Activated T-cell treated with anti-CD3 and anti-CD28 coated beads for 24 hours (primary cell): ENCODE measurements around the gene BACE2.
"Not testable (repeated sequence)": the region's sequence is repeated elsewhere in the genome, so short reads cannot be mapped to it uniquely, and the experiment has no call there.

Source experiments
- DNase-seq: peaks from one replicate; pipeline ENCODE4 v3.0.0-alpha.2; 2020; ENCODE audit warnings: low read depth

Gene BACE2

GRCh38 chr21:41277846-41278245 is 109.9 kb downstream of the BACE2 start:
- no peak for DNase-seq

- no peak for DNase-seq
Observed at GRCh38 chr21:41280115-41280919, 112.4 kb downstream of the BACE2 start.

GRCh38 chr21:41282412-41282811 is 114.5 kb downstream of the BACE2 start:
- DNase-seq: no peak

DNA sequence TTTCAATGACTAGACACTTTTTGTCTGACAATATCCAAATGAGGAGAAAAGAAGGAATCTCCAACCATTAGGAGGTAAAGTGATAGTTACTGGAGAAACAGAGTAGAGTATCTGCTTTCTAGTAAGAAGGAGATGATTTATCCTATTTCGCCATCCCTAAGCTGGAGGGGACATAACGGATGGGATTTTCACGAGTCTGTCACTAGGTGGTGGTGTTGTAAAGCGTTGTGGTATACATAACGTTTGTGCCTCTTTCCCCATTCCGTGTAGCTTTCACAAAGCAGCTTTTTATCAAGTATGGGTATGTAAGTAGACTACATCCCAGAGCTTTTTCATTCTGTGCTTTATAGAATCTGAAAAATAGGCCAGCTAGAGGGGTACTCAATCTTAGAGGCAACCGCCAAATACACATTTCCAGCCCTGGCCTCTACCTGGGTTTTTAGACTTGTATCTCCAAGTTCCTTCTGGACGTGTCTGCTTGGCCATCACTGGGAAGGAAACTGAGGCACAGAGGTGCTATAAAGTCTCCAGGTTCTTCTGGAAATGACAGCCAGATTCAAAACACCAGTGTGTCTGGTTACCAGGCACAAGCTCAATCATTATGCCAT is 115.4 kb downstream of the BACE2 start:
- DNase-seq: peak; percentile 39

DNA sequence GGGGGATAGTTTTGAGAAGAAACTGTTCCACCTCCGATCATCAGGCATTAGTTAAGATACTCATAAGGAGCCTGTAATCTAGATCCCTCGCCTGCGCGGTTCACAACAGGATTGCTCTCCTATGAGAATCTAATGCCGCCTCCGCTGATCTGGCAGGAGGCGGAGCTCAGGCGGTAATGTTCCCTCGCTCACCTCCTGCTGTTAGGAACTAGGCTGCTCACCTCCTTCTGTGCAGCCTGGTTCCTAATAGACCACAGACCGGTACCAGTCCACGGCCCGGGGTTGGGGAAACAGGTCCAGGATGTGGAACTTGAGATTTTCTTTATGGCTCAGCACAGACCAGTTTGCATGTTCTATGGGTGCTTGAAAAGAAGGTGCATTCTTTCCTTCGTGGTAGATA is 121.5 kb downstream of the BACE2 start:
- DNase-seq: no peak

DNA sequence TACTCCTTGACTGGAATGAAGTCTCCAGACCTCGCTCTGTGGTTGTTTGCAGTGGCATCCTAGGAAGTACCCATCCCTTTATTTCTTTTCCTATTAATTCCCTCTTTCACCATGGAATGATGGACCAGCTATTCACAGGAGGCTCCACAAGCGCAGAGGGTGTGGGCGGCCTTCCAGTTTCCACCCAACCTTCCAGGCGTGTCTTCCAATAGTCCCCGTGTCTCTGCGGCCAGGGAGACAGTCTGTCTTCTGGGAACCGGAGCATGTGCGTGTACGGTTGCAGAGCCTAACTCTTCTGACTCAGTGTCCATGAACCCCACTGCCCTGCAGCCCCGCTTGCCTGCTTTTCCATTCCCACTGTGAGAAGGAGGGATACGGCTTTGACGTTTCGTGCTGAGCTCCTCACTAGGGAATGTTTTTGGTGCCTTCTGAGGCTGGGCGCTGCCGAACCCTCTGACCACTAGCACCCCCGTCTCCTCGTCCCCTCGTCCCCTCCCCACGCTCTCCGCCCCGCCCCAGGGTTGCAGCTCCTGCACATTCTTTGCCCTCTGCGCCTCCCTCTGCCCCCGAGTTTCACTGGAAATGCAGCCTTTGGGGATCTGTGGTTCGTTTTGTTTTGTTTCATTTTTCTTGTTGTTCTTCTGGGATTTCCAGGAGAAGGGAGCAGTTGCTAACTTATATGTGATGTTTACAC is 122.3 kb downstream of the BACE2 start:
- no peak for DNase-seq

GRCh38 chr21:41294548-41295231 is 126.7 kb downstream of the BACE2 start:
- DNase-seq: no peak

DNA sequence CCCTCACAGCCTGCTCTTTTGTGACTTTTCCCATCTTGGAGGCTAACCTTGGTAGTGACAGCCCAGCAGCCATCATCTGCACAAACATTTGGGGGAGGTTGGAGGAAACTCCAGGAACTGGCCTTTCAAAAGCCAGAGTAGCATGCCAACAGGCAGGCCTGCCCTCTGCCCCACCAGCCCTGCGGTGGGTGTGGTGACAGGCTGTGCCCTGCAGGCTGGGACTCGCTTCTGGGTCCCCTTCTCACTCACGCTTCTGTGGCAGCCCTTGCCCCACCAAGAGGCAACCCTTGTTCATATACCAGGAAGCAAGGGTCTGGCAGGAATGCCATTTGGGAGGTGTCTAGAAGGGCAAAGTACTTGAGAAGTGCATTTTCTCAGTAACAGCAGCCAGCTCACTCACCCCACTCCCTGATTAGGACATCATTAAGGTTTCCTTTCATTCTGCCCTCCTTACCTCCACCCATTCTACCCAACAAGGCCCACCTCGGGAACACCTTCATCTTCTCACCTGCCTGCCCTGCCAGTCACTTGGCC is 127.8 kb downstream of the BACE2 start:
- no peak for DNase-seq

DNA sequence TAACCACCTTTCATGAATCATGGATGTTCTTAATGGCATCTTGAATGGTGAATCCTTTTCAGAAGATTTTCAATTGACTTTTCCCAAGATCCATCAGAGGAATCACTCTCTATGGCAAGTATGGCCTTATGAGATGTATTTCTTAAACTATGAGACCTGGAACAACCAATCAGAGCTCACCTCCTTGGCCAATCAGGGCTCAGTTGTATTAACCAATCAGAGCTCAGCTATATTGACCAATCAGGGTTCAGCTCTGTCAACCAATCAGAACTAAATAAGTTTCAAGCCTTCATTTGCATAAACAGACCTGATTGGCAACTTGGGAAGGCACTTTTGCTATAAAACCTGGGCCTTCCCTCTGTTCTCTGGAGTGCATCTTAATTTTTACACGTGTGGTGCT is 135.0 kb downstream of the BACE2 start:
- DNase-seq: no peak

GRCh38 chr21:41304068-41304720 is 136.2 kb downstream of the BACE2 start:
- no peak for DNase-seq

- DNase-seq: no peak
Observed at GRCh38 chr21:41307219-41307618, 139.3 kb downstream of the BACE2 start.

GRCh38 chr21:41313285-41314164 is 145.6 kb downstream of the BACE2 start:
- not testable (repeated sequence) for DNase-seq

GRCh38 chr21:41315726-41316125 is 147.8 kb downstream of the BACE2 start:
- DNase-seq: no peak

DNA sequence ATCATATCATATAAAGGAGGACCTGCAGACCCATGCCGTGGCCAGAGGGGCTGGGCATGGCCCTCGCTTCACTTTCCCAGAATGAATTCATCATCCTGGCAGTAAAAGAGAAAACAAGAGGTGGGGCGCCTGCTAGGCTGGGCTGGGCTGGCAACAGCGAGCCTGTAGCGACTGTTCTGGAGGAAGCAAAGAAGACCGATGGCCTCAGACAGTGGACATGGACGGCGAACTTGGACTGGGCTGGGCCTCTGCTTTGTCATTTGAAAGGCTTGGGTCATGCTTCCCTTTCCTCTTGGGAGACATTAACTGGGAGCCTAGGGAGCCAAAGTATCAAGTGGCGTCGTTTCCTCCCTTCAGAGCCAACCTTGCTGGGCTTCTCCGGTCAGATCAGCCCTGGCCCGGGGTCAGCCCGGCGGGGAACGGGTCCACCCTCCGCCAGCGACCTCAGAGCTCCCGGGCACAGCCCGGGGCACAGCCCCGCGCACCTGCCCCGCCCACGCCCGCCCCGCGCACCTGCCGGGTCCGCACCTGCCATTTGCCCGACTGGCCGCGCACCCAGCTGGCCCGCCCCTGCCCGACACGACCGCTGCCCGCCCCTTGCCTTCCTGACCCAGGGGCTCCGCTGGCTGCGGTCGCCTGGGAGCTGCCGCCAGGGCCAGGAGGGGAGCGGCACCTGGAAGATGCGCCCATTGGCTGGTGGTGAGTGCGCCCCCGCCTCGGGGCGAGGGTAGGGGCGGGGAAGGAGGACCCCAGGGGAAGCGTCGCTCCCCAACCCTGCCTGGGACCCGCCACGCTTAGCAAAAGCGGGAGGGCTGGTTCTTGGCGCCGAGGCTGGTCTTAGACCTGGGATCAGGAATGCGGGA is 148.5 kb downstream of the BACE2 start, which contains the start of gene FAM3B:
Gene FAM3B (plus strand): TSS at position 602 of the 863 bp plus-strand sequence. CDS start 79 bp downstream, at position 681.
- DNase-seq: no peak

DNA sequence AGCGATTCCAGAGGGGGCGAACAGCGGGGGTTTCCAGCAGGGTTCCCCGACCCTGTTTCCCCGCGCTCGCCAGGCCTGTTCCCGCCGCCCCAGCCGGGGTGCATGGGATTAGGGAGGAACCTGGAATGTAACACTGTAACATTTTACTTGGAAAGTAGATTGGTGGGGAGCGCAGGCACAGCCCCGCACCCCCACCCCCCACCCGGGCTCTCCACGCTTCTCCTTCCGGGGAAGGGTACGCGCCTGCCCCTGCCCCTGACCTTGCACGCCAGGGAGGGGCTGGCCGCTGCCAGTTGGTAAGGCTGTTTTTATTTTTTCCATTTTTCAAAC is 149.1 kb downstream of the BACE2 start:
- DNase-seq: no peak

- no peak for DNase-seq
Observed at GRCh38 chr21:41317458-41317857, 149.5 kb downstream of the BACE2 start.

GRCh38 chr21:41318218-41318617 is 150.3 kb downstream of the BACE2 start:
- DNase-seq: no peak

DNA sequence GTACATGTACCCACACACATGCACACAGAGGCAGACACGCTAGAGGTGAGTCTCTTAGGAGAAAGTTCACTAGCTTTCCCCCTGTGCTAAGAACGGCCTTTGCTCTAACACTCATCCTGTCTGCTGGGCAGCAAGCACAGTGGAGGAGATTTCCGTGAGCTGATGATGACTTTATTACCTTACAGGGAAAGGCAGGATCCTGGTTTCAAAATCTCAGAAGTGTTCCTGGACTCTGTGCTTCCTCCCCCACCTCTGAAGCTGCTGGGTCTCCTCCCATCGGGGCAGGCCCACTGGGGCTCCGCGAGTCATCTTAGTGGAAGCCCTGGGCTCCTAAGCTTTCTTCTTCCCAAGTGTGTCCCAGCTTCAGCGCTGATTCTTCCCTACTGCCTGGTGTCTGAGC is 151.3 kb downstream of the BACE2 start:
- no peak for DNase-seq

- peak; percentile 3 for DNase-seq
Observed at GRCh38 chr21:41321211-41321907, 153.4 kb downstream of the BACE2 start.
